Hair follicular keratinocyte (primary cell): ENCODE measurements around the gene RAB35. TPM values are rescaled to one million over a fixed set of nuclear protein-coding genes. Genes with fewer than 3 reads are reported as not detected.

ENCODE experiments used
- total RNA-seq: library from RNA; depleted of rRNA; stranded (reverse); fragments of >200 nt; gene quantifications from 2 replicates; pipeline ENCODE4 v1.2.3, GENCODE V29; 2015

Gene RAB35
- total RNA-seq, result 26.7 and 40.4 TPM in 2 replicates

DNA sequence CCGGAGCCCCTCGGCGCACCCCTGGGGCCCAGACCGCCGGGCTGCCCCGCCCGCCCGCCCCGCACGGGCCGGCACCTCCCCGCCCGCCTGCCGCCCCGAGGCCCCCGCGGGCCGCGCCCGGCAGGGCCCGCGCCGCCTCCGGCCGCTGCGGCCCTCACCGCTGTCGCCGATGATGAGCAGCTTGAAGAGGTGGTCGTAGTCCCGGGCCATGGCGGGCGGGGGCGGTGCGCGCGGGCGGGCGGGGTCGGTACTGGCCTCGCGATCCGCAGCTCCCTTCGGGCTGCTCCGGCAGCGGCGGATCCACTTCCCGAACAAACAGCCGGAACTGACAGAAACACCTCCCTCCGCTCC lies at the start of gene RAB35:
TSS of gene RAB35 (minus strand) at position 313 of the 351 bp plus-strand sequence. CDS start at position 210, 103 bp downstream.

Other genes with a start within 250 kb of the RAB35 start
- 8.4 and 16.1 TPM in 2 replicates for gene CIT, start 239.4 kb downstream of the RAB35 start, total RNA-seq
- gene BICDL1, start 127.5 kb downstream of the RAB35 start, total RNA-seq, result 14.5 and 20.5 TPM in 2 replicates
- 48.9 and 61.1 TPM in 2 replicates for gene GCN1, start 78.0 kb upstream of the RAB35 start, total RNA-seq
- 4,763 and 5,523 TPM in 2 replicates for gene RPLP0, start 84.4 kb upstream of the RAB35 start, total RNA-seq
- 188 and 191 TPM in 2 replicates for gene PXN, start 149.0 kb upstream of the RAB35 start, total RNA-seq
- under 0.01 TPM in 2 replicates for gene RNU4-2, start 175.2 kb upstream of the RAB35 start, total RNA-seq
- gene RNU4-1, start 176.5 kb upstream of the RAB35 start, total RNA-seq, result under 0.01 TPM in 2 replicates
- gene SIRT4, start 185.6 kb upstream of the RAB35 start, total RNA-seq, result 0.49 and 0.62 TPM in 2 replicates
- gene PLA2G1B, start 211.0 kb upstream of the RAB35 start, total RNA-seq, result not detected in 2 replicates